OCI-LY7 (cell line): Measurements from ENCODE around the gene PLN.

Source experiments
- CTCF ChIP-seq: fragments of 200-600 bp; sonication (generic); conservative IDR thresholded peaks from 2 replicates; pipeline ENCODE4 v1.5.1; 2014; ENCODE audit warnings: mild to moderate bottlenecking, antibody characterized with exemption, low read length, moderate library complexity, mixed read lengths
- EZH2phosphoT487 ChIP-seq: fragments of 200-600 bp; sonication (generic); IDR thresholded peaks from 2 replicates; pipeline ENCODE4 v1.6.1; 2018; ENCODE audit warnings: low read depth, borderline replicate concordance, mild to moderate bottlenecking, mixed run types, antibody characterized with exemption, low read length, moderate library complexity, mixed read lengths

- TF ChIP-seq CTCF (no peak), EZH2phosphoT487 (no peak)
Observed at GRCh38 chr6:118588626-118589025, 40.5 kb downstream of the PLN start.
